CD4-positive, alpha-beta T cell treated with Interferon gamma for 1 hour (primary cell): ENCODE results near the gene SLC41A3.
"Not testable (repeated sequence)": the region's sequence is repeated elsewhere in the genome, so short reads cannot be mapped to it uniquely, and the experiment has no call there.

Source experiments
- DNase-seq: peaks from one replicate; pipeline ENCODE4 v3.0.0-alpha.2; 2020

SLC41A3 gene

DNA sequence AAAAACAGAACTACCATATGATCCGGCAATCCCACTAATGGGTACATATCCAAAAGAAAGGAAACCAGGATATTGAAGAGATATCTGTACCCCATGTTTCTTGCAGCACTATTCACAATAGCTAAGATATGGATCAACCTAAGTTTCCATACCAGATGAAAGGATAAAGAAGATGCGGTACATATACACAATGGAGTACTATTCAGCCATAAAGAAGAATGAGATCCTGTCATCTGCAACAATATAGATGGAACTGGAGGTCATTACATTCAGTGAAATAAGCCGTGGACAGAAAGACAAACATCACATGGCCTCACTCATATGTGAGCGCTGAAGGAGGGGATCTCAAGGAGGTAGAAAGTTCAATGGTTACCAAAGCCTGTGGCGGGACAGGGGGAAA lies 3.0 kb downstream of the SLC41A3 start:
- DNase-seq: no peak

DNA sequence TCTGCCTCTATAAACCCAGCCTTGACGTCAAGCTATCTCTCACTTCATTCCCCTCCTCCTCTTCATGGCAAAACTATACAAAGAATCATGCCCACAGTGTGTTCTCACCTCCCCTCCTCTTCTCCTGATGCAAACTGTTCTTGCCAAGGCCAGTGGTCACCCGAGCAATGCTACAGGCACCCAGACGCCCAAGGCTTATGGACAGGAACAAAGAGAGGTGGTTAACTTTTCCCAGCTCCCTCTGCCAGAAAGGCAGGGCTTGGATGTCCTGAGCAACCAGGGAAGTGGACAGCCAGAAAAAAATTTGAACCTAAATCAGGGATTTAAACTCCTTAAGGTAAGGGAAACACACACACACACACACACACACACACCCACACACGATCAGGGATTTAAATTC lies 5.1 kb downstream of the SLC41A3 start:
- no peak for DNase-seq

GRCh38 chr3:126077754-126078153 lies 6.2 kb downstream of the SLC41A3 start:
- DNase-seq: no peak

GRCh38 chr3:126076140-126076539 lies 7.8 kb downstream of the SLC41A3 start:
- DNase-seq: no peak

DNA sequence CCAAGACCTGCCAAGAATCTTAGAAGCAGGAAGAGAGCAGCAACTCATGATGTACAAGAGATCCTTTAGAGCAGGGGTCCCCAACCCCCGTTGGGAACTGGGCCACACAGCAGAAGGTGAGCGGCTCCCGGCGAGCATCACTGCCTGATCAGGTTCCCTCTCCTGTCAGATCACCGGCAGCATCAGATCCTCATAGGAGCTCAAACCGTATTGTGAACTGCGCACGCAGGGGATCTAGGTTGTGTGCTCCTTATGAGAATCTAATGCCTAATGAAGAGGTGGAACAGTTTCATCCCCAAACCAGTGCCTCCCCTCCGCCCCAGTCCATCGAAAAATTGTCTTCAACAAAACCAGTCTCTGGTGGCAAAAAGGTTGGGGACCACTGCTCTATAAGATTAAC lies 13.8 kb downstream of the SLC41A3 start:
- no peak for DNase-seq

- DNase-seq: no peak
Observed at GRCh38 chr3:126067959-126068358, 16.0 kb downstream of the SLC41A3 start.

DNA sequence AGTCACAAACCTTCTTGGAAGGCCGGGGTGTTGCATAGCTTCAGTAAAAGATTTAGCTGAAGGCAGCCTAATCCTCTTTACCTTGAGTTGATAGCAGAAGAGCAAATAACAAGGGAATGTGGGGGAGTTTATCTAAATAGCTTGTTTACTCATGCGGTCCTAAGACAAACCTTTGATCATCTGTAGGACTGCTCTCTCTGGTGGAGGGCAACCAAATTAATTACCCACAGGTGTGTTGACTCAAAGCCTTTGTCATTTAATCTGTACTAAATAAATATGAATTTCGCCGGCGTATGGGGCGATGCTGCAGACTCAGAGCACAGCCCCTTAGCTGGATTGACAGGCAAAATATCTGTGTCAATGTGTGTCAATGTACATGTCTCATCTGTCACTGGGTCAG lies 17.2 kb downstream of the SLC41A3 start:
- not testable (repeated sequence) for DNase-seq

DNA sequence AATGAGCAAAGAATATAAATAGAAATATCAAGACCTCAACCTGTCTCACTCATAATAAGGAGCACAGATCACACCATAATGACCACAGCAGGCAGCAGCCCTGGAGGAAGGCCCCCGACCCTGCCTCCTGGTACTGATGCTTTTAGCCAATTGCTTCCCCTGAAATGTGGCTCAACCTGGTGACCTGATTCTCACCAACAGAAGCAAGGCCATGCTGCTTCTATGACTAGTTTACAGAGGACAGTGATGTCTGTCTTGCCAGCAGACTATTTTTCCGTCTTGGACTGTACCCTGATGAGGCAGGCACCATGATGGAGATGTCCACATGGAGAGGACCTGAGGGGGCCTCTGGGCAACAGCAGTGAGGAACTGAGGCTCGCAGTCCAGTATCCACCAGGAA lies 18.0 kb downstream of the SLC41A3 start:
- no peak for DNase-seq

- no peak for DNase-seq
Observed at GRCh38 chr3:126064627-126065258, 19.2 kb downstream of the SLC41A3 start.

GRCh38 chr3:126063358-126063965 lies 20.5 kb downstream of the SLC41A3 start:
- no peak for DNase-seq

- DNase-seq: no peak
Observed at GRCh38 chr3:126061301-126062032, 22.5 kb downstream of the SLC41A3 start.

GRCh38 chr3:126060613-126061145 lies 23.2 kb downstream of the SLC41A3 start:
- DNase-seq: no peak

- no peak for DNase-seq
Observed at GRCh38 chr3:126058666-126059065, 25.3 kb downstream of the SLC41A3 start.

- DNase-seq: no peak
Observed at GRCh38 chr3:126057936-126058335, 26.0 kb downstream of the SLC41A3 start.

DNA sequence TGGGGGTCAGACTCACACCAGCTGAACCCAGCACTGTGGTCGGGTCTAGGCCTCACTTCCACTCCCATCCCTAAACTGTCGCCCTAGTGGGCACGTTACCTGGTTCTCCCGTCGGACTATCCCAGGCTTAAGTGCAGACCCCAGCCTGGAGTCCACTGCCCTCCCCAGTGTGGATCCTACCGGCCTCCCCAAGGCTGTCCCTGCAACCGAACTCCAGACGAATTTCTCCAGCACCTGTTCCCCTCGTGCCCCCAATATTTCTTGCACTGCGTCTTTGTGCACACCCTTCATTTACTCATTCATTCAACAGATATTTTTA lies 26.5 kb downstream of the SLC41A3 start:
- no peak for DNase-seq

GRCh38 chr3:126056681-126057500 lies 27.0 kb downstream of the SLC41A3 start:
- DNase-seq: no peak

DNA sequence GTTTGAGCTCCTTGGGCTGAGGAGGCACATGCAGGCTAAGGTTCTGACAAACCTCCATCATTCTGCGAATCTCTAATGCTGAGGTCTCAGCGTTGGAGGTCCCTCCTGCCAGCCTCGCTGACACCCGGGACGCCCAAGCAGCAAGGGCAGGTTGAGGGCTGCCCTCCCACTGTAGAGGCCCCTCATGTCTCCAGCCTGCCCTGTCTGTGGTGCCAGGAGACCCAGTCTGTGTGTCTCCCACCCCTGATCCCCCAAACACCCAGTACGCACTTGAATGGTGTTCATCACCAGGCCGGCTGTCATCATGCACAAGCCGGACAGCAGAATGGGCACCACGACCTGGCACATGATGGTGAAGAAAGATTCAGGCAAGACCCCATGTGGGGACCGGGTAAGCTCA lies 27.8 kb downstream of the SLC41A3 start:
- no peak for DNase-seq

GRCh38 chr3:126054870-126055269 lies 29.1 kb downstream of the SLC41A3 start:
- DNase-seq: no peak

GRCh38 chr3:126053949-126054569 lies 29.9 kb downstream of the SLC41A3 start:
- DNase-seq: no peak

- DNase-seq: no peak
Observed at GRCh38 chr3:126053513-126053912, 30.4 kb downstream of the SLC41A3 start.

GRCh38 chr3:126052196-126053058 lies 31.5 kb downstream of the SLC41A3 start:
- DNase-seq: no peak

DNA sequence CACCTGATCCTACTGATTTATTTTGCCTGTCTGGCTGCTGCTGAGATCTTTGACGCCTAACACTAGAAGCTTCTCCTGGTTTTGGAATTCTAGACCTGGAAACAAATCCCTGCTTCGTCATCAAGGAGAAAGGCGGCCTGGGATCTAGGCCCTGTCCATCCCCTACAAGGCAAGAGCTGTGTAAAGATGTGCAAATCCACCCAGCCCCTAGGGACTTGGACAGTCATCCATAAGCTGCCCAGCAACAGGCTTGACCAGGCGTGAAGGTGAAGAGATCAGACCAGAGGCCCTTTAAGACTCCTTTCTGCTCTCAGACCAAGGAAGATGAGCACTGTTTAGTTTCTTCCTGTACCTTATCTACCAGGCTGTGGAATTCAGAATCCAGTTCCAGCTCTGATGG lies 32.2 kb downstream of the SLC41A3 start:
- no peak for DNase-seq
